Stimulated activated CD4-positive, alpha-beta T cell treated with anti-CD3 and anti-CD28 coated beads, Interleukin-12 subunit alpha, Interleukin-12 subunit beta, amount 100 ng/mL, for 48 hours (primary cell): ENCODE results near the gene CREB5.
"Not testable (repeated sequence)": the region's sequence is repeated elsewhere in the genome, so short reads cannot be mapped to it uniquely, and the experiment has no call there.

ENCODE experiments used
- DNase-seq, 3 donors: peaks; one replicate each; pipeline ENCODE4 v3.0.0-alpha.2; 2020; ENCODE audit warnings: low read depth in 2 of 3, low spot score in 1 of 3

The CREB5 gene

GRCh38 chr7:28768577-28769147 lies 356.3 kb downstream of the CREB5 start:
- DNase-seq, result no peak

DNA sequence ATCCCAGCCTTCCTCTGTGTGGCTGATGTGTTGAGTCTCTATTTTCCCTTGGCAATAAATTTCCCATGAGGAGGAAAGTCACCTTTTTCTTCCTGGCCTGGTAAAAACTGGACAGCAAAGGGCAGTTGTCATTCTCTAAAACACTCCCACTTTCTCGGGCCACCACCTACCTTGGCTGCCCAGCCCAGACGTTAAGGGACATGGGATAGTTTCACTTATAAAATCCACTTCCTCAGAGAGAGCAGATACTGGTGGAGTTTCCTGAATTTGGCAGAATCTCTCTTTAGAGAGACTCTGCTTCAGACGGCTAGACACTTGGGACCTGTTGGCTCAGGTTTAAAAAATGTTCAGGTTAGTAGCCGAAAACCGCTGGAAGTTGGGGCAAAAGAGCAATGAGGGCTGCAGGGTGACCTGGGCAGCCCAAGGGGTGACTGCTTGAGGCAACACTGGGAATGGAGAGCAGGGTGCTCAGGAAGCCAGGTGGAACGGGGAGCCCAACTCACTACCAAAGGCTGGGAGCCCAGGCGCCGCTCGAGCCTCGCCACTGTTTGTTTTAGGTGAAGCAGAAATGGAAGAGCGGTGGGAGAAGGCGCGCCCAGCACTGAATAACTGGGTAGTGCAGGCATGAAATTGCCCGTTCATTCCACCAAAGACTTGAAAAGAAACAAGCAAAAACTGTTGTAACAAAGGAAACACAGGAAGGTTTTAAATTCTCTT lies 359.7 kb downstream of the CREB5 start:
- no peak for DNase-seq

DNA sequence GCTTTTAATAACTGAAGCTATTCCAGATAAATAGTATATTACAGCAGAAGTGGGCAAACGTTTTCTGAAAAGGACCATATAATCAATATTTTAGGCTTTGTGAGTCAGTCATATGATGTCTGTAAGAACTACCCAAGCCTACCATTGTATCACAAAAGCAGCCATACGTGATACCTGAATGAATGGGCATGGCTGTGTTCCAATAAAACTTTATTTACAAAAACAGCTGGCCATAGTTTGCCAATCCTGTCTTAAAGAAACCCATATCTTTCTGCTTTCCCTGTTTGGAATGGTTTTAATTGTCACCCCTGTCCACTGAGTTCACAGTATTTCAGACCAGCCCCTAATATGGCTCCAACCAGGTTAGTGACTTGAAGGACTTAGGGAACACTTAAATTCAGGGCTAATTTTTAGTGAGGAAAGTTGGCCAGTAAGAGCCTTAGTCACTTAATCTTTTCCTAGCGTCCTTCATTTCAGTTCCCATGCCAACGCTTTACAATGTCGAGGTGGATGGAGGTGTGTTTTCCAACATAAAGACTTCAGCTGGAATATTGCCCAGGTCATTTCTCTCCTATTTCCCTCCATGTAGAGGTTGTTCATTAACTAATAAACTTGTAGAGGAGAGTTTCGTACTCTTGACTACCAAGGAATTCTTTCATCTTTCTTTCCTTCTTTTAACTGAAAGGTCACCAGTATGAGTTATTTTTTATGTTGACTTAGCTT lies 361.3 kb downstream of the CREB5 start:
- no peak for DNase-seq

- DNase-seq, result no peak
Observed at GRCh38 chr7:28774261-28774988, 362.1 kb downstream of the CREB5 start.

DNA sequence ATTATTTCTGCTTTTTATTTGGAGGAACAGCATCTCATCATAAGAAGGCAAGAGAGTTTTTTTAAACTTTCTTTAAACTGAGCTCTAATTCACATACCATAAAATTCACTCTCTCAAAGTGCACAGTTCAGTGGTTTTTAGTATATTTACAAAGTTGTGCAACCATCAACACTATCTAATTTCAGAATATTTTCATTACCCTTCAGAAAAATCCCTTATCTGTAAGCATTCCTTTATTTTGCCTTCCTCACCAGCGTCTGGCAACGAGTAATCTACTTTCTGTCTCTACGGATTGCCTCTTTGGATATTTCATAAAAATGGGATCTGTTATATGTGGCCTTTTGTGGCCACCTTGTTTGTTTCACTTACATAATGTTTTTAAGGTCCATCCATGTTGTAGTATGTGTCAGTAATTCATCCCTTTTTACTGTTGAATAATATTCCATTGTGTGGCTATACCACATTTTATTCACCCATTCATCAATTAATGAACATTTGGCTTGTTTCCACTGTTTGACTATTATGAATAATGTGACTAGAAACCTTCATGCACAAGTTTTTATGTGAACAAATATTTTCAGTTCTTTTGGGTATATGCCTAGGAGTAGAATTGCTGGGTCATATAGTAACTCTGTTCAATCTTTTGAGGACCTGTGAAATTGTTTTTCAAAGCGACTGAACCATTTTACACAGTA lies 364.3 kb downstream of the CREB5 start:
- DNase-seq, result no peak

GRCh38 chr7:28778786-28779185 lies 366.5 kb downstream of the CREB5 start:
- DNase-seq, result no peak

DNA sequence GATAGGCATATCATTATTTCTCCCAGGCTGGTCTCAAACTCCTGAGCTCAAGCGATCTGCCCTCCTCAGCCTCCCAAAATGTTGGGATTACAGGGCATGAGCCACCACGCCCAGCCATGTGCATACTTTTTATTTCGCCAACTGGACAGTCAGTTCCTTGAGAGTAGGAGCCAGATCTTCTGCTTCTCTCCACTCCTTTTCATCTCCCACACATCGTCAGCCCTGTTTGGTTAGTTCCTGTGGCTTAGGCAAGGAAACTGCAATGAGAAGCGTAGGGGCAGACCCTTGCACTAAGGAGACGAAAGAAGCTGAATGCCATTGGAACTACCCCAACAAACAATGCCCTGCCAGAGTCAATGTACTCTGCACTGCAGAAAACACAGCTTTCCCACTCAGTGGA lies 367.6 kb downstream of the CREB5 start:
- DNase-seq, result no peak

GRCh38 chr7:28782362-28782761 lies 370.0 kb downstream of the CREB5 start:
- no peak for DNase-seq

DNA sequence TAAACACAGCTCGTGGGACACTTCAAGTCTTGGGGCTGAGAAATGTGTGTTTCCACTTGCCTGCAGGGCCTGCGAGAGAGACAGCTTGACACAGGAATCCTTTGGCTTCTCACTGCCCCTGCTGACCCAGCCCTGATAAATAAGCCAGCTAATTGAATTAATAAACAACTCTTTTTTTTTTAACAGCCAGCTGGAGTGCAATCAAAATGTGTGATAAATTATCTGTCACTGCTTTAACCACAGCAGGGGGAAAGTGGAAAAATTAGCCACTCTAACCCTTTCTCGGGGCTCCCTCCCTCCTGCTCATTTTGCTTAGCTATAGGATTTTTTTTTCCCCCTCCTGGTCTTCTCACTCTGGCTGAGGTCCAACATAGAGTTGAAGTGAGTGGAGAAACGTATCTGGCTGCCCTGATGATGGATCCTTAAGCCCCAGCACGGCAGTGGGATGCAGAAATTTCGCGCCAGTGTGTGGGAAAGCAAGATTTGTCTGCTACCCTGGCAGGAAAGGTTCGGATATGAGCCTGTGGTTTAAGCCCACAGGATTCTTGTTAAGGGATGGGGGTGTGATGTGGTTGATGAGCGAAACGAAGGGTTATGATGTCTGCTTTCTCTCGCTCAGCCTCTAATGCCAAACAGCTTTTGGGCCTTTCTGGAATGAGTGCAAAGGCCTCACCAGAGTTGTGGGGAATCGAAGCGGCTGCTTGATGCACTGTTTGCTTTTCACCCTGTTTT lies 372.0 kb downstream of the CREB5 start:
- no peak for DNase-seq

GRCh38 chr7:28785041-28785995 lies 373.0 kb downstream of the CREB5 start:
- no peak for DNase-seq

DNA sequence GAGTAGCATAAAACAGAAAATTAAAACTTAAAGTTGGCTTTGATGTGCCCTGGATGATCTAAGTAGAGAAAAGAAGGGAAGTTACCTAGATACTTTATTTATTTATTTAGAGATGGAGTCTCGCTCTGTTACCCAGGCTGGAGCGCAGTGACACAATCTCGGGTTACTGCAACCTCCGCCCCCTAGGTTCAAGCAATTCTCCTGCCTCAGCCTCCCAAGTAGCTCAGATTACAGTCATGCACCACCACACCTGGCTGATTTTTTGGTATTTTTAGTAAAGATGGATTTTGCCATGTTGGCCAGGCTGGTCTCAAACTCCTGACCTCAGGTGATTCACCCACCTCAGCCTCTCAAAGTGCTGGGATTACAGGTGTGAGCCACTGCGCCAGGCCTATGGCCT lies 373.8 kb downstream of the CREB5 start:
- DNase-seq, result not testable (repeated sequence)

DNA sequence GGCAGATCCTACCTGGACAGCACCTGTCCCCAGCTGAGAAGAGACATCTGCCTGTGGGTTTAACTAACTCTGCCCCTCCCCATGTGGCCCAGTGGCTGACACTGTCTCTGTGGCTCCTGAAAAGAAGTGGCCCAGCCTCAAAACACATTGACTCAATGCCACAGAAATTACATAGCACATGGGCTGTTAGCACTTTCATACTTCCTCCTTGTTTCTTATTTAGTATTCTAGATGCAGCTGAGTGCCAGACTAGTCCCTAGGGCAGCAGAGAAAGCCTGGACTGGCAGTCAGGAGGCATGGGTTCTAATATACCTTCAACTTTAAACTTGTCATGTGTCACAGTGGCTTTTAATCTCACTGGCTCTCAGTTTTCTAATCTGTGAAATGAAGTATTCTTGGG lies 374.8 kb downstream of the CREB5 start:
- no peak for DNase-seq

- no peak for DNase-seq
Observed at GRCh38 chr7:28790467-28790866, 378.1 kb downstream of the CREB5 start.

GRCh38 chr7:28792858-28793257 lies 380.5 kb downstream of the CREB5 start:
- no peak for DNase-seq

GRCh38 chr7:28793381-28794085 lies 381.2 kb downstream of the CREB5 start:
- no peak for DNase-seq

GRCh38 chr7:28798274-28798673 lies 386.0 kb downstream of the CREB5 start:
- no peak for DNase-seq

GRCh38 chr7:28799619-28800018 lies 387.3 kb downstream of the CREB5 start:
- DNase-seq, result no peak

DNA sequence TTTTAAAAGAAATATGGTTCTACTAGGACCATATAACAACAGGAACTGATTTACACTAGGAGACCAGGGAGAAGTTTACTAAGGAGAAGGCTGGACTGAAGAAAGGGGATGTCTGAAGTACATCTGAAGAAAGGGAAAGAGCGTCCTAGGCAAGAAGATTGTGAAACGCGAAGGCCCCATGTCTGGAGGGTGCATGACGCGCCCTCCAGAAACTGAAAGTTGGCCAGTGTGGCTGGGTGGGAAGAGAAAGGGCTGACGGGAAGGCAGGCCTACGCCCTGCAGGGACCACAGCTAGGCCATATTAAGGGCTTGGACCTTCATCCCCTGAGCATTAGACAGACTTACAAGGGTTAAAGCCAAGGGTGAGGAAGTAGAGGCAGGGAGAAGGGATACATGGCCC lies 387.8 kb downstream of the CREB5 start:
- DNase-seq, result no peak

DNA sequence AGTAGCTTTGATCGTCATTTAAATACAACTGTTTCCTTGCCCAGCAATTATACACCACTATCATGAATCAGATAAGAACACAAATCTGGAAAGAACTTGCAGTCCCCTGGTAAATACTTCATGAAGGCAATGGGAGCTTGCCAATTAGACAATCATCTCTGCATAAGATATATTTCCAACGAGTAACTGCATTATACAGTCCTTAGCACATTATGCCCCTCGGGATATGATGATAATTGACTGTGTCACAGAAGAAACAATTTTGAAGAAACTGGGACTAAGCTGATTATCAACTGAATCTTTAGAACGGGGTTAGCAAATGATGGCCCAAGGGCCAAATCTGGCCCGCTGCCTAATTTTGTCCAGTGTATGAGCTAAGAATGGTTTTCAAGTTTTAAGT lies 390.1 kb downstream of the CREB5 start:
- no peak for DNase-seq
